HCT116 (cell line): ENCODE measurements around the gene KRTAP12-4. TPM values are rescaled to one million over a fixed set of nuclear protein-coding genes. Genes with fewer than 3 reads are reported as not detected.

Experiments
- ATAC-seq: fragments of 200-7000 bp; cut with Tn5 transposase; 2 replicates; pipeline ENCODE4 v1.9.1; 2020; ENCODE audit warnings: mild to moderate bottlenecking, moderate library complexity
- BruUV-seq: library from RNA; stranded (reverse); fragments of 400-500 nt; replicated peaks from 2 replicates; lab custom pipeline; 2021; lab: Mats Ljungman, UMichigan
- CTCF ChIA-PET: fragments of 300-600 bp; sonication (Branson Sonifier 250); formaldehyde crosslinking; loops from one replicate; lab custom pipeline; 2021; ENCODE audit warnings: antibody characterized with exemption; lab: Charles Lee
- POLR2A ChIA-PET: fragments of 300-600, 350-600 bp; sonication (Branson Sonifier 250); formaldehyde crosslinking; loops from one replicate; lab custom pipeline; 2021; ENCODE audit warnings: antibody characterized with exemption; lab: Charles Lee
- RAD21 ChIA-PET, 2 experiments: fragments of 300-600 bp; sonication (Branson Sonifier 250); formaldehyde crosslinking; loops; one replicate each; lab custom pipeline; 2023; ENCODE audit warnings: low total read pairs in 2 of 2; ENCODE audit not compliant: uncharacterized antibody in 2 of 2, unreplicated experiment in 2 of 2, low non-redundant PET in 1 of 2; lab: Charles Lee
- DNase-seq: peaks from one replicate; pipeline ENCODE4 v3.0.0-alpha.2; 2010; ENCODE audit warnings: low read depth, low spot score
- H2AFZ ChIP-seq: fragments of 200-600 bp; shearing (Covaris generic), sonication (generic); 2 replicates; pipeline ENCODE4 v1.6.1; 2017; ENCODE audit warnings: low read depth, mixed run types, mixed read lengths, antibody characterized with exemption, low read length; ENCODE audit not compliant: poor library complexity, severe bottlenecking
- H3K27ac ChIP-seq: 2 replicates; pipeline ENCODE4 v1.5.1; 2012; ENCODE audit warnings: low read depth, low read length
- H3K27me3 ChIP-seq: fragments of 200-600 bp; sonication (generic); 2 replicates; pipeline ENCODE4 v1.6.1; 2016; ENCODE audit warnings: mixed run types, low read length, mixed read lengths; ENCODE audit not compliant: insufficient read depth
- H3K36me3 ChIP-seq, 2 experiments: fragments of 200-500 bp in 1 of 2; fragments of 200-600 bp in 1 of 2; sonication (Bioruptor generic) in 1 of 2; sonication (generic) in 1 of 2; 2 replicates each; pipeline versions ENCODE4 v1.5.1 to v1.6.1; 2014 to 2016; ENCODE audit warnings: low read length in 2 of 2, inconsistent platforms in 1 of 2, mixed read lengths in 1 of 2, mixed run types in 1 of 2; ENCODE audit not compliant: insufficient read depth in 2 of 2, control insufficient read depth in 1 of 2
- H3K4me1 ChIP-seq, 2 experiments: fragments of 200-600 bp in 1 of 2; sonication (generic) in 1 of 2; 2 replicates each; pipeline versions ENCODE4 v1.5.1 to v1.6.1; 2012 to 2017; ENCODE audit warnings: low read length in 2 of 2, inconsistent platforms in 1 of 2, mild to moderate bottlenecking in 1 of 2, mixed read lengths in 1 of 2, mixed run types in 1 of 2, moderate library complexity in 1 of 2; ENCODE audit not compliant: insufficient read depth in 2 of 2, control insufficient read depth in 1 of 2
- H3K4me2 ChIP-seq: fragments of 200-600 bp; sonication (generic); 2 replicates; pipeline ENCODE4 v1.6.1; 2017; ENCODE audit warnings: mixed run types, low read length, mixed read lengths
- H3K4me3 ChIP-seq, 2 experiments: fragments of 200-600 bp in 1 of 2; sonication (generic) in 1 of 2; replicated peaks in 1 of 2; 2 replicates each; pipeline ENCODE4 v1.5.1; 2011 to 2016; ENCODE audit warnings: low read length in 2 of 2, control low read depth in 1 of 2, low read depth in 1 of 2, mild to moderate bottlenecking in 1 of 2, mixed read lengths in 1 of 2, mixed run types in 1 of 2
- H3K79me2 ChIP-seq: fragments of 200-600 bp; sonication (generic); 2 replicates; pipeline ENCODE4 v1.6.1; 2017; ENCODE audit warnings: mild to moderate bottlenecking, mixed run types, low read length, moderate library complexity, mixed read lengths; ENCODE audit not compliant: insufficient read depth
- H3K9ac ChIP-seq: fragments of 200-600 bp; sonication (generic); 2 replicates; pipeline ENCODE4 v1.6.1; 2016; ENCODE audit warnings: low read length, mixed read lengths
- H3K9me2 ChIP-seq: fragments of 200-600 bp; sonication (generic), shearing (Covaris generic); 2 replicates; pipeline ENCODE4 v1.6.1; 2017; ENCODE audit warnings: mixed run types, mild to moderate bottlenecking, moderate library complexity; ENCODE audit not compliant: insufficient read depth
- H3K9me3 ChIP-seq, 2 experiments: fragments of 200-500 bp in 1 of 2; fragments of 200-600 bp in 1 of 2; sonication (Bioruptor generic) in 1 of 2; sonication (generic) in 1 of 2; 2 replicates each; pipeline ENCODE4 v1.6.1; 2014 to 2017; ENCODE audit warnings: low read length in 2 of 2, mixed read lengths in 2 of 2, inconsistent platforms in 1 of 2, low read depth in 1 of 2, mild to moderate bottlenecking in 1 of 2, mixed run types in 1 of 2, moderate library complexity in 1 of 2; ENCODE audit not compliant: control insufficient read depth in 1 of 2, insufficient read depth in 1 of 2
- H4K20me1 ChIP-seq: fragments of 200-600 bp; sonication (generic), shearing (Covaris generic); 2 replicates; pipeline ENCODE4 v1.6.1; 2017; ENCODE audit warnings: mixed run types, mild to moderate bottlenecking, moderate library complexity; ENCODE audit not compliant: insufficient read depth
- EGR1 ChIP-seq: IDR thresholded peaks from 2 replicates; pipeline ENCODE4 v1.6.1; 2012; ENCODE audit warnings: low read depth
- POLR2A ChIP-seq: IDR thresholded peaks from 2 replicates; pipeline ENCODE4 v1.7.0; 2011; ENCODE audit warnings: borderline replicate concordance; ENCODE audit not compliant: insufficient read depth, insufficient read length; ENCODE audit errors: extremely low read depth
- RAD21 ChIP-seq: IDR thresholded peaks from 2 replicates; pipeline ENCODE4 v1.6.1; 2012; ENCODE audit warnings: low read depth, mild to moderate bottlenecking
- SP1 ChIP-seq: IDR thresholded peaks from 2 replicates; pipeline ENCODE4 v1.6.1; 2012; ENCODE audit warnings: low read depth
- SRF ChIP-seq: IDR thresholded peaks from 2 replicates; pipeline ENCODE4 v1.6.1; 2012; ENCODE audit warnings: low read depth
- ZFX ChIP-seq: fragments of 450-650 bp; IDR thresholded peaks from 2 replicates; pipeline ENCODE4 v1.6.1; 2017
- intact Hi-C: fragments of 100-400 bp; cut with micrococcal nuclease; formaldehyde crosslinking; loops from 2 replicates; pipeline ENCODE4 v1.10.0; 2022
- total RNA-seq: library from RNA; stranded (reverse); gene quantifications from one replicate; pipeline ENCODE4 v1.2.1, GENCODE V29; 2021; ENCODE audit not compliant: unreplicated experiment

Gene KRTAP12-4
- total RNA-seq, 1 experiment from 2014 or later = not detected

GRCh38 chr21:44695641-44696040 lies 41.2 kb upstream of the KRTAP12-4 start:
- H3K9me3 ChIP-seq = peaks cover 4 to 14% of the 10 kb centered on the region in 2 experiments; a peak in 2 of 4 replicates
- no peak for ATAC-seq
- H3K4me3 ChIP-seq = no peak overlapping the region
- ChIA-PET CTCF (no interaction called here), RAD21 (no interaction called here), POLR2A (no interaction called here)
- no peak overlapping the region for H2AFZ ChIP-seq
- H3K4me1 ChIP-seq = no peaks in the 10 kb centered on the region
- no TSS peak for BruUV-seq
- H4K20me1 ChIP-seq = no peaks in the 10 kb centered on the region
- no peaks in the 10 kb centered on the region for H3K36me3 ChIP-seq
- no peaks in the 10 kb centered on the region for H3K9me2 ChIP-seq
- no peak for TF ChIP-seq POLR2A
- TF ChIP-seq RAD21 = no peak
- no peak for TF ChIP-seq EGR1
- no peak for TF ChIP-seq ZFX
- H3K9ac ChIP-seq = no peak overlapping the region
- DNase-seq = no peak
- H3K4me2 ChIP-seq = no peak overlapping the region
- peaks cover 5% of the 10 kb centered on the region; the same call in 1 of the 2 replicates for H3K27me3 ChIP-seq
- intact Hi-C loops = no loop called here
- H3K79me2 ChIP-seq = no peaks in the 10 kb centered on the region
- H3K27ac ChIP-seq = no peak overlapping the region

- Histone ChIP-seq H3K27ac (no peak overlapping the region), H3K27me3 (peaks cover 5% of the 10 kb centered on the region; the same call in 1 of the 2 replicates), H3K79me2 (no peaks in the 10 kb centered on the region), H3K9me3 (peaks cover 4 to 14% of the 10 kb centered on the region in 2 experiments; a peak in 2 of 4 replicates), H3K9ac (no peak overlapping the region), H4K20me1 (no peaks in the 10 kb centered on the region), H2AFZ (no peak overlapping the region), H3K36me3 (no peaks in the 10 kb centered on the region), H3K9me2 (no peaks in the 10 kb centered on the region)
- ChIA-PET RAD21 (no interaction called here), POLR2A (no interaction called here), CTCF (no interaction called here)
- intact Hi-C loops = no loop called here
- ATAC-seq = no peak
- TF ChIP-seq SP1 (no peak), SRF (no peak)
- TF ChIP-seq, all 23 proteins: peak for 0
- DNase-seq = no peak
- no peaks in the 10 kb centered on the region for H3K4me1 ChIP-seq
- H3K4me3 ChIP-seq = no peak overlapping the region
- BruUV-seq = no TSS peak
- no peak overlapping the region for H3K4me2 ChIP-seq
Measured at GRCh38 chr21:44695184-44695583, 40.7 kb upstream of the KRTAP12-4 start.
